Mesenchymal stem cell (in vitro differentiated cells and primary cell): ENCODE data around the gene S100A16.

Experiments used
- DNase-seq: peaks from one replicate; pipeline ENCODE4 v3.0.0-alpha.2; 2013
- H2AFZ ChIP-seq: one replicate; pipeline ENCODE4 v1.6.1; 2013; ENCODE audit warnings: low read depth, mild to moderate bottlenecking, control low read depth, inconsistent platforms, low read length, moderate library complexity
- H2AK5ac ChIP-seq: 2 replicates; pipeline ENCODE4 v1.6.1; 2013; ENCODE audit warnings: low read length, moderate library complexity, mild to moderate bottlenecking, inconsistent platforms; ENCODE audit not compliant: severe bottlenecking
- H2BK120ac ChIP-seq: one replicate; pipeline ENCODE4 v1.6.1; 2013; ENCODE audit warnings: low read depth, mild to moderate bottlenecking, inconsistent platforms, low read length, moderate library complexity
- H2BK12ac ChIP-seq, 2 experiments: one replicate each; pipeline ENCODE4 v1.6.1; 2013; ENCODE audit warnings: inconsistent platforms in 2 of 2, low read length in 2 of 2, mild to moderate bottlenecking in 2 of 2, moderate library complexity in 2 of 2, control low read depth in 1 of 2
- H2BK15ac ChIP-seq: one replicate; pipeline ENCODE4 v1.6.1; 2013; ENCODE audit warnings: mild to moderate bottlenecking, low read depth, inconsistent platforms; ENCODE audit not compliant: poor library complexity, severe bottlenecking
- H2BK5ac ChIP-seq: 2 replicates; pipeline ENCODE4 v1.6.1; 2013; ENCODE audit warnings: low read depth, mild to moderate bottlenecking, low read length, control low read depth, inconsistent platforms; ENCODE audit not compliant: poor library complexity, severe bottlenecking
- H3K14ac ChIP-seq, 2 experiments: one replicate each; pipeline ENCODE4 v1.6.1; 2013; ENCODE audit warnings: inconsistent platforms in 2 of 2, low read length in 2 of 2, control low read depth in 1 of 2, mild to moderate bottlenecking in 1 of 2, moderate library complexity in 1 of 2
- H3K18ac ChIP-seq, 2 experiments: one replicate each; pipeline ENCODE4 v1.6.1; 2013; ENCODE audit warnings: inconsistent platforms in 2 of 2, low read length in 2 of 2, control low read depth in 1 of 2, low read depth in 1 of 2, mild to moderate bottlenecking in 1 of 2
- H3K23ac ChIP-seq, 2 experiments: one replicate each; pipeline ENCODE4 v1.6.1; 2013; ENCODE audit warnings: inconsistent platforms in 2 of 2, low read length in 2 of 2, mild to moderate bottlenecking in 2 of 2, moderate library complexity in 2 of 2, control low read depth in 1 of 2
- H3K27ac ChIP-seq: 2 replicates; pipeline ENCODE4 v1.5.1; 2013; ENCODE audit warnings: mild to moderate bottlenecking, moderate library complexity, low read length, control low read depth, inconsistent platforms; ENCODE audit not compliant: poor library complexity, severe bottlenecking
- H3K27me3 ChIP-seq, 2 experiments: 2 replicates each; pipeline versions ENCODE4 v1.6.1 to v1.7.0; 2013; ENCODE audit warnings: low read length in 2 of 2, mild to moderate bottlenecking in 2 of 2, moderate library complexity in 2 of 2, control low read depth in 1 of 2, inconsistent platforms in 1 of 2; ENCODE audit not compliant: control insufficient read depth in 1 of 2, insufficient read depth in 1 of 2
- H3K36me3 ChIP-seq, 2 experiments: 2 replicates each; pipeline versions ENCODE4 v1.6.1 to v1.7.0; 2013; ENCODE audit warnings: low read length in 2 of 2, control low read depth in 1 of 2, inconsistent platforms in 1 of 2, low read depth in 1 of 2, mild to moderate bottlenecking in 1 of 2; ENCODE audit not compliant: insufficient read depth in 2 of 2, control insufficient read depth in 1 of 2
- H3K4ac ChIP-seq, 2 experiments: one replicate each; pipeline ENCODE4 v1.6.1; 2013; ENCODE audit warnings: inconsistent platforms in 2 of 2, low read length in 2 of 2, mild to moderate bottlenecking in 2 of 2, moderate library complexity in 2 of 2, control low read depth in 1 of 2, low read depth in 1 of 2
- H3K4me1 ChIP-seq: 2 replicates; pipeline ENCODE4 v1.6.1; 2013; ENCODE audit warnings: low read depth, low read length, control low read depth; ENCODE audit not compliant: control insufficient read depth, insufficient read depth
- H3K4me2 ChIP-seq: 2 replicates; pipeline ENCODE4 v1.6.1; 2013; ENCODE audit warnings: low read length, mild to moderate bottlenecking, inconsistent platforms; ENCODE audit not compliant: poor library complexity, severe bottlenecking
- H3K4me3 ChIP-seq, 2 experiments: 2 replicates each; pipeline versions ENCODE4 v1.5.1 to v1.7.0; 2013; ENCODE audit warnings: low read length in 2 of 2, mild to moderate bottlenecking in 2 of 2, control low read depth in 1 of 2, low read depth in 1 of 2; ENCODE audit not compliant: insufficient read depth in 1 of 2
- H3K79me1 ChIP-seq: replicated peaks from 2 replicates; pipeline ENCODE4 v1.6.1; 2013; ENCODE audit warnings: mild to moderate bottlenecking, control low read depth, low read length, inconsistent platforms; ENCODE audit not compliant: poor library complexity, severe bottlenecking
- H3K9ac ChIP-seq: 2 replicates; pipeline ENCODE4 v1.7.0; 2013; ENCODE audit warnings: mild to moderate bottlenecking, low read length, moderate library complexity
- H3K9me3 ChIP-seq: 2 replicates; pipeline ENCODE4 v1.7.0; 2013; ENCODE audit warnings: mild to moderate bottlenecking, low read length; ENCODE audit not compliant: control insufficient read depth
- H4K8ac ChIP-seq: one replicate; pipeline ENCODE4 v1.6.1; 2013; ENCODE audit warnings: inconsistent platforms, mild to moderate bottlenecking, low read length, moderate library complexity
- H4K91ac ChIP-seq: one replicate; pipeline ENCODE4 v1.6.1; 2013; ENCODE audit warnings: mild to moderate bottlenecking, low read length, inconsistent platforms
- WGBS: methylation state at CpG from one replicate; pipeline ENCODE4 v1.1.7; 2013; ENCODE audit warnings: mixed read lengths; 5-methylcytosine and 5-hydroxymethylcytosine counted together

The S100A16 gene

DNA sequence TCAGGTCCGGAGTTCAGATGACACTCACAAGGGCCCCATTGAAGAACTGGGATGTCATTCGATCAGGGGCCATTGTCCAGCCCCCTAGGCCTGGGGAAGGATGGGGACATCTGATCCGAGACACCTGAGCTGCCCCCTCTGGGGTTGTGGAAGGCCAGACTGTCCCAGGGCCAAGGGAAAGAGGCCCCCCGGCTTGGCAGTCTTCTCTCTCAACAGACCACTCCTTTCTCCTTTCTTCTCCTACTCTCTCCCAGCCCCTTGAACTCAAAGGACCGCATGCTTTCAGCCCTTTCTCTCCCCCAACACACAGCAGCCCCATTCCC lies 16.4 kb upstream of the S100A16 start:
- H2BK120ac ChIP-seq: no peak overlapping the region
- peaks cover 37% of the 10 kb centered on the region for H3K4me1 ChIP-seq
- H4K8ac ChIP-seq: peak overlapping the region; percentile 62
- peaks cover 7 to 21% of the 10 kb centered on the region in 2 experiments for H3K36me3 ChIP-seq
- H3K4ac ChIP-seq: peak overlapping the region; percentile 30 to 59
- H2BK5ac ChIP-seq: no peak overlapping the region
- H3K4me2 ChIP-seq: no peak overlapping the region
- no peaks in the 10 kb centered on the region for H3K9me3 ChIP-seq
- peak overlapping the region; percentile 70 for H4K91ac ChIP-seq
- 94% methylated on average over 5 of the region's 5 CpGs for WGBS
- H3K27me3 ChIP-seq: no peaks in the 10 kb centered on the region
- DNase-seq: no peak
- peak overlapping the region; percentile 92 for H2BK15ac ChIP-seq
- no peak overlapping the region for H3K9ac ChIP-seq
- no peak overlapping the region for H3K14ac ChIP-seq
- H3K27ac ChIP-seq: no peak overlapping the region
- no peak overlapping the region for H2AFZ ChIP-seq
- H3K18ac ChIP-seq: no peak overlapping the region
- no peak overlapping the region for H3K23ac ChIP-seq
- no peak overlapping the region for H3K4me3 ChIP-seq
- H2BK12ac ChIP-seq: peak overlapping the region; percentile 28 to 88
- peak overlapping the region; percentile 3 for H2AK5ac ChIP-seq
- H3K79me1 ChIP-seq: peaks cover 7% of the 10 kb centered on the region

DNA sequence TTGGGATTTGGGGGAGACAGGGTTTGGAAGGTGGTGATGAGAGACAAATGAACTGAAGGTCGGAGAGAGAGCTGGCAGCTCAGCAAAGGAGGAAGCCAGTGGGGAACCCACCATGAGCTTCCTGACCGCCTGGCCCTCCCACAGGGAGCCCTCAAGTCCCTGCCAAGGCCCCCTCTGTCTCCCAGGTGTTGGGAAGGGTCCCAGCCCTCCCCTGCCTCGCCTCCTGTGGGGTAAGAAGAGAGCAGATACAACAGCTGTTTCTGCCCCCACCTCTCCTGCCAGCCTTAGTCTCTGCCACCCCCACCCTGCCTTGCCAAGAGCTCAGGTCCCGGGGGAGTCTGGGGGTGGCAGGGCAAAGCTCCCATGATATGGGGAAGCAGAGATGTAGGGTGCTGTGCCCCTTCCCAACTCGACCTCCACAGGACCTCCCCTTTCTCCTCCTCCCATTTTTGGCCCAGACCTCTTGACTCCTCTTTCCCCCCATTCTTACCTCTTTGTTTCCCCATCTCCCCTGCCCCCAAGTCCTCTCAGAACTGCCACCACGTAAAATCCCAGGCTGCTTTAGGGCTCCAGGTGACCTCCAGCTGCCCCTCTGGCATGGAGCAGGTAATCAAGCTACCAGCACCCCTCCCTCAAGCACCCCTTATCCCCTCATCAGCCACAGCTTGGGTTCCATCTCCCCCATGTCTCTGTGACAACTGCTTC lies 15.9 kb upstream of the S100A16 start:
- Histone ChIP-seq H3K9ac (no peak overlapping the region), H2BK12ac (peak overlapping the region; percentile 28 to 94), H3K18ac (peak overlapping the region in 1 of 2 experiments; percentile 91), H3K27me3 (no peaks in the 10 kb centered on the region), H3K4me2 (no peak overlapping the region), H3K4ac (peak overlapping the region; percentile 30 to 59), H3K14ac (no peak overlapping the region), H3K36me3 (peaks cover 7 to 26% of the 10 kb centered on the region in 2 experiments), H2BK15ac (peak overlapping the region; percentile 92), H2BK5ac (peak overlapping the region; percentile 51), H2AFZ (no peak overlapping the region), H4K8ac (peak overlapping the region; percentile 62), H4K91ac (peak overlapping the region; percentile 93), H2BK120ac (no peak overlapping the region), H3K9me3 (no peaks in the 10 kb centered on the region), H3K4me3 (no peak overlapping the region), H3K79me1 (peaks cover 7% of the 10 kb centered on the region), H3K27ac (no peak overlapping the region), H2AK5ac (peak overlapping the region; percentile 3), H3K4me1 (peaks cover 37% of the 10 kb centered on the region), H3K23ac (no peak overlapping the region)
- no peak for DNase-seq
- WGBS: 86% methylated on average over 6 of the region's 6 CpGs

DNA sequence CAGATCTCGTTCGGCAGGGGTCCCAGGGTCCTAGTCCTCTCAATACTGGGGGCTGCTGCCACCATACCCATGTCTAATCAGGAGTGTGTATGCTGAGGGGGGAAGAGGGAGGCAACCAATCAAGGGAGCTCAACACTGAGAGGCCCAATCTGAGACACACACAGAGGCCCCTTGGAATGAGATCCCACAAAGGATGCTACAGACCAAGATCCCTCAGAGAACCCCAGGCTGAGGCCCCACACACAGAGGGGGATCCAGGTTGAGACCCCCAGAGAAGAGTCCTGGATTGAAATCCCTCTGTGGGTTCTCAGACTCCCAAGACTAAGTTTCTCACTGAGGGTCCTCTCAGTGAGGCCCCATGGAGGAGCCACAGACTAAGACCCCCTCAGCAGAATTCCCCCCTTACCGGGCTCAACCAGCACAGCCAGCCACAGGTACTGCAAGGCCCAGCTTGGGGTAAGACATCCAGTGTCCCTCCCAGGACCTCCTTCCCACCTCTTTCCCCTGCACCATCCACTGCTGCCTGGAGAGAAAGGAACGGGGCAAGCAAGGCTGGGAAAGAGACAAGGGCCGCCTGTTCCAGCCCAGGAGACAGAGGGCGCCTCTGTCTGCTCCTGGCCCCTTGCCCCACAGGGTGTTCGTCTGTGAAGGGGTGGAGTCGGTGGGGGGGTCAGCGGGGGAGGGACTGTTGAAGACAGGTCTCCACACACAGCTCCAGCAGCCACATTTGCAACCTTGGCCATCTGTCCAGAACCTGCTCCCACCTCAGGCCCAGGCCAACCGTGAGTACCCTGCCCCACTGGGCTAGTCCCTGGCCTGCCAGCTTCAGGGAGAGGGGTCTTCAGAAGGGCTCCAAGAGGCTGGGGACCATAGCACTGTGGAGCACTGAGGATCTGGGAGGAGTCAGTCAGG lies 15.0 kb upstream of the S100A16 start, which contains the start of gene S100A1:
Gene S100A1, plus strand, starts transcription at position 720 of the 912 bp plus-strand sequence. CDS start 2,088 bp downstream, outside the sequence.
- Histone ChIP-seq H3K79me1 (peaks cover 5% of the 10 kb centered on the region), H2BK15ac (peak within 1 kb of the TSS; percentile 92), H3K9ac (peak within 1 kb of the TSS; percentile 96), H3K27ac (peak within 1 kb of the TSS; percentile 97), H3K4ac (peak within 1 kb of the TSS; percentile 78 to 97), H3K18ac (peak within 1 kb of the TSS; percentile 95 to 96), H2AK5ac (peak within 1 kb of the TSS; percentile 49), H4K91ac (peak within 1 kb of the TSS; percentile 93), H3K36me3 (peaks cover 9 to 34% of the 10 kb centered on the region in 2 experiments), H3K4me1 (peaks cover 33% of the 10 kb centered on the region), H3K27me3 (no peaks in the 10 kb centered on the region), H3K9me3 (no peaks in the 10 kb centered on the region), H3K4me2 (peak within 1 kb of the TSS; percentile 74), H4K8ac (peak within 1 kb of the TSS; percentile 88), H3K23ac (no peak within 1 kb of the TSS), H3K14ac (peak within 1 kb of the TSS in 1 of 2 experiments; percentile 55), H3K4me3 (peak within 1 kb of the TSS in 1 of 2 experiments; percentile 88), H2BK120ac (peak within 1 kb of the TSS; percentile 73), H2AFZ (peak within 1 kb of the TSS; percentile 57), H2BK5ac (peak within 1 kb of the TSS; percentile 51), H2BK12ac (peak within 1 kb of the TSS; percentile 29 to 94)
- no peak for DNase-seq
- 69% methylated on average over 10 of the region's 10 CpGs for WGBS
